CD14-positive monocyte (primary cell): ENCODE results near the gene NECAB3. TPM values are rescaled to one million over a fixed set of nuclear protein-coding genes. Genes with fewer than 3 reads are reported as not detected.

Source experiments
- DNase-seq, 3 donors: peaks; one replicate each; pipeline ENCODE4 v3.0.0-alpha.2; 2011 to 2022
- H2AFZ ChIP-seq: 2 replicates; pipeline ENCODE4 v1.6.0; 2012; ENCODE audit warnings: mild to moderate bottlenecking, low read depth, low read length, inconsistent platforms; ENCODE audit not compliant: insufficient read depth, poor library complexity, severe bottlenecking
- H3K27ac ChIP-seq, 2 donors: 1 replicate in 1 of 2; 2 replicates in 1 of 2; pipeline ENCODE4 v1.5.1; 2012 to 2013; ENCODE audit warnings: low read length in 2 of 2, control low read depth in 1 of 2, inconsistent platforms in 1 of 2, low read depth in 1 of 2, mild to moderate bottlenecking in 1 of 2
- H3K27me3 ChIP-seq, 2 donors: one replicate each; pipeline versions ENCODE4 v1.6.0 to v1.6.1; 2011 to 2013; ENCODE audit warnings: low read length in 2 of 2; ENCODE audit not compliant: control insufficient read depth in 2 of 2, insufficient read depth in 2 of 2
- H3K36me3 ChIP-seq, 2 donors: replicated peaks in 1 of 2; 1 replicate in 1 of 2; 2 replicates in 1 of 2; pipeline versions ENCODE4 v1.5.1 to v1.6.1; 2012 to 2013; ENCODE audit warnings: low read length in 2 of 2, control low read depth in 1 of 2, inconsistent platforms in 1 of 2, mild to moderate bottlenecking in 1 of 2; ENCODE audit not compliant: insufficient read depth in 2 of 2, control insufficient read depth in 1 of 2
- H3K4me1 ChIP-seq, 2 donors: 1 replicate in 1 of 2; 2 replicates in 1 of 2; pipeline versions ENCODE4 v1.5.1 to v1.6.1; 2012 to 2013; ENCODE audit warnings: low read length in 2 of 2, control low read depth in 1 of 2, inconsistent platforms in 1 of 2, mild to moderate bottlenecking in 1 of 2, moderate library complexity in 1 of 2; ENCODE audit not compliant: insufficient read depth in 2 of 2, control insufficient read depth in 1 of 2
- H3K4me2 ChIP-seq: replicated peaks from 2 replicates; pipeline ENCODE3; 2012; ENCODE audit warnings: low read length, moderate library complexity, mild to moderate bottlenecking; ENCODE audit not compliant: poor library complexity, severe bottlenecking; ENCODE audit errors: extremely low read depth
- H3K4me3 ChIP-seq, 3 experiments: fragments of 200-600 bp in 1 of 3; sonication (generic) in 1 of 3; replicated peaks in 1 of 3; 1 replicate in 2 of 3; 2 replicates in 1 of 3; pipeline ENCODE4 v1.5.1; 2011 to 2013; ENCODE audit warnings: low read length in 3 of 3, mild to moderate bottlenecking in 3 of 3, control low read depth in 2 of 3, low read depth in 2 of 3, inconsistent platforms in 1 of 3, moderate library complexity in 1 of 3
- H3K79me2 ChIP-seq: 2 replicates; pipeline ENCODE4 v1.6.0; 2012; ENCODE audit warnings: mild to moderate bottlenecking, control low read depth, inconsistent platforms, low read length, moderate library complexity; ENCODE audit not compliant: insufficient read depth
- H3K9ac ChIP-seq: 2 replicates; pipeline ENCODE4 v1.6.0; 2017; ENCODE audit warnings: low read length, mild to moderate bottlenecking; ENCODE audit not compliant: insufficient read depth, poor library complexity, severe bottlenecking
- H3K9me3 ChIP-seq, 2 donors: replicated peaks in 1 of 2; 1 replicate in 1 of 2; 2 replicates in 1 of 2; pipeline versions ENCODE4 v1.5.1 to v1.6.1; 2012 to 2013; ENCODE audit warnings: low read length in 2 of 2, control low read depth in 1 of 2; ENCODE audit not compliant: control insufficient read depth in 1 of 2, insufficient read depth in 1 of 2
- H4K20me1 ChIP-seq: 2 replicates; pipeline ENCODE4 v1.6.0; 2012; ENCODE audit warnings: mild to moderate bottlenecking, low read length, control low read depth, moderate library complexity; ENCODE audit not compliant: insufficient read depth
- H3K27ac Mint-ChIP-seq, 7 donors: one replicate each; pipeline ENCODE4 v1.8.0; 2020; ENCODE audit warnings: mild to moderate bottlenecking in 7 of 7, mixed read lengths in 7 of 7, moderate library complexity in 6 of 7, inconsistent platforms in 2 of 7
- H3K27me3 Mint-ChIP-seq, 3 donors: one replicate each; pipeline ENCODE4 v1.8.0; 2021 to 2022; ENCODE audit warnings: low read depth in 3 of 3, mild to moderate bottlenecking in 3 of 3, mixed read lengths in 3 of 3, moderate library complexity in 3 of 3, inconsistent platforms in 1 of 3
- H3K36me3 Mint-ChIP-seq, 2 donors: one replicate each; pipeline ENCODE4 v1.8.0; 2020; ENCODE audit warnings: mixed read lengths in 2 of 2, inconsistent platforms in 1 of 2, mild to moderate bottlenecking in 1 of 2
- H3K4me1 Mint-ChIP-seq: one replicate; pipeline ENCODE4 v1.8.0; 2020; ENCODE audit warnings: mild to moderate bottlenecking, mixed read lengths
- H3K4me3 Mint-ChIP-seq, 2 donors: one replicate each; pipeline ENCODE4 v1.8.0; 2020; ENCODE audit warnings: mild to moderate bottlenecking in 2 of 2, mixed read lengths in 2 of 2, moderate library complexity in 1 of 2
- H3K9me3 Mint-ChIP-seq, 7 donors: one replicate each; pipeline ENCODE4 v1.8.0; 2020 to 2022; ENCODE audit warnings: mixed read lengths in 7 of 7, mild to moderate bottlenecking in 6 of 7, moderate library complexity in 6 of 7, inconsistent platforms in 2 of 7
- CTCF ChIP-seq: fragments of 200-600 bp; IDR thresholded peaks from one replicate; pipeline ENCODE4 v1.8.0; 2022; ENCODE audit warnings: antibody characterized with exemption, mild to moderate bottlenecking
- WGBS: methylation state at CpG from one replicate; pipeline ENCODE4 v1.1.5; 2013; ENCODE audit warnings: missing lambda C conversion rate; ENCODE audit not compliant: insufficient coverage; 5-methylcytosine and 5-hydroxymethylcytosine counted together
- intact Hi-C, 2 donors: fragments of 100-400 bp; cut with micrococcal nuclease; formaldehyde crosslinking; loops; one replicate each; pipeline versions ENCODE4 v1.15.0 to v1.15.1; 2023
- polyA plus RNA-seq, 3 donors: library from polyadenylated mRNA; depleted of rRNA in 1 of 3; unstranded in 2 of 3; stranded (reverse) in 1 of 3; fragments of 300-500 nt in 2 of 3; fragments of >200 nt in 1 of 3; fragmentation: Illumina TruSeq in 2 of 3; gene quantifications; 1 replicate in 2 of 3; 2 replicates in 1 of 3; pipeline ENCODE4 v1.2.3, GENCODE V29; 2012 to 2021

The NECAB3 gene
- polyA plus RNA-seq, 3 donors: 1.3 to 12.8 (median 1.8) TPM

- intact Hi-C loops: loop anchor here in 1 of 2 donors (10.0 kb wide), 1 partner anchor 55 kb away; the partner anchor contains the start of gene ZNF341
- Mint-ChIP-seq H3K4me1 (peaks cover 13% of the 10 kb centered on the region), H3K4me3 (no peak overlapping the region), H3K36me3 (peaks cover 6 to 23% of the 10 kb centered on the region in 2 donors), H3K27me3 (peaks cover 0 to 4% (median 2%) of the 10 kb centered on the region in 3 donors), H3K27ac (peak overlapping the region in 1 of 7 donors; percentile 8), H3K9me3 (no peaks in the 10 kb centered on the region)
- WGBS: 92% methylated on average over 17 of the region's 20 CpGs
- Histone ChIP-seq H3K4me1 (peaks cover 5 to 14% of the 10 kb centered on the region in 2 donors), H3K79me2 (peaks cover 42% of the 10 kb centered on the region), H3K27ac (no peak overlapping the region), H3K4me2 (no peak overlapping the region), H2AFZ (no peak overlapping the region), H3K36me3 (no peaks in the 10 kb centered on the region), H3K27me3 (no peaks in the 10 kb centered on the region), H3K9ac (no peak overlapping the region), H3K4me3 (no peak overlapping the region), H3K9me3 (no peaks in the 10 kb centered on the region), H4K20me1 (no peaks in the 10 kb centered on the region)
- DNase-seq: no peak
- no peak for TF ChIP-seq CTCF
Observed at GRCh38 chr20:33679758-33680485, 5.7 kb upstream of the NECAB3 start.

GRCh38 chr20:33677991-33678702 is 3.9 kb upstream of the NECAB3 start:
- Histone ChIP-seq H4K20me1 (no peaks in the 10 kb centered on the region), H3K27me3 (no peaks in the 10 kb centered on the region), H3K4me2 (no peak overlapping the region), H3K9me3 (no peaks in the 10 kb centered on the region), H3K27ac (no peak overlapping the region), H3K36me3 (no peaks in the 10 kb centered on the region), H3K4me1 (peaks cover 14 to 18% of the 10 kb centered on the region in 2 donors), H2AFZ (no peak overlapping the region), H3K9ac (no peak overlapping the region), H3K4me3 (no peak overlapping the region), H3K79me2 (peaks cover 25% of the 10 kb centered on the region)
- WGBS: 96% methylated on average over 11 of the region's 15 CpGs
- TF ChIP-seq CTCF: no peak
- H3K36me3 Mint-ChIP-seq: peaks cover 6 to 23% of the 10 kb centered on the region in 2 donors
- peak overlapping the region in 1 of 7 donors; percentile 47 for H3K27ac Mint-ChIP-seq
- H3K4me1 Mint-ChIP-seq: peaks cover 17% of the 10 kb centered on the region
- intact Hi-C loops: no loop called here
- H3K9me3 Mint-ChIP-seq: no peaks in the 10 kb centered on the region
- peaks cover 0 to 5% (median 3%) of the 10 kb centered on the region in 3 donors for H3K27me3 Mint-ChIP-seq
- DNase-seq: no peak
- H3K4me3 Mint-ChIP-seq: no peak overlapping the region
